Erythroblast (primary cell): ENCODE measurements around the gene KCNS1.

Source experiments
- GATA1 ChIP-seq: IDR thresholded peaks from 2 replicates; pipeline ENCODE4 v1.6.1; 2011; ENCODE audit warnings: low read depth, mild to moderate bottlenecking, control low read depth, low read length, moderate library complexity
- POLR2A ChIP-seq: IDR thresholded peaks from 2 replicates; pipeline ENCODE4 v1.6.1; 2011; ENCODE audit warnings: mild to moderate bottlenecking, low read length

GRCh38 chr20:45064812-45065211 is 36.1 kb downstream of the KCNS1 start:
- TF ChIP-seq POLR2A (no peak), GATA1 (no peak)
